Esophagus squamous epithelium (tissue), 4 donors: ENCODE measurements around the gene HINT2.

ENCODE experiments used
- CTCF ChIP-seq, 6 experiments: fragments of 450-650 bp in 4 of 6; fragments of 200-600 bp in 2 of 6; sonication (generic) in 2 of 6; IDR thresholded peaks; one replicate each; pipeline ENCODE4 v1.5.1; 2016 to 2019; ENCODE audit warnings: antibody characterized with exemption in 6 of 6, mild to moderate bottlenecking in 4 of 6, moderate library complexity in 4 of 6
- POLR2A ChIP-seq, 4 donors: fragments of 450-650 bp; IDR thresholded peaks; one replicate each; pipeline ENCODE4 v1.6.1; 2017; ENCODE audit warnings: antibody characterized with exemption in 4 of 4, mild to moderate bottlenecking in 4 of 4, moderate library complexity in 3 of 4

- TF ChIP-seq CTCF (IDR thresholded peaks at IDR 0.05) (no peak), POLR2A (IDR thresholded peaks at IDR 0.05) (no peak)
Measured at GRCh38 chr9:35791297-35791921, 23.4 kb downstream of the HINT2 start, which contains the start of gene NPR2.
